OCI-M1 (cell line): Measurements from ENCODE around the gene TNFSF8.

ENCODE experiments used
- DNase-seq: peaks from one replicate; lab custom pipeline; 2025; lab: John Stamatoyannopoulos, UW

TNFSF8 gene

GRCh38 chr9:114905170-114905940 lies 25.0 kb downstream of the TNFSF8 start:
- DNase-seq, result no peak

GRCh38 chr9:114902786-114903524 lies 27.4 kb downstream of the TNFSF8 start:
- DNase-seq, result no peak

- DNase-seq, result no peak
These were observed 29.2 kb downstream of the TNFSF8 start for GRCh38 chr9:114900942-114901802.

- peak; percentile 5 for DNase-seq
These were observed 30.4 kb downstream of the TNFSF8 start for GRCh38 chr9:114899995-114900394.

GRCh38 chr9:114899461-114899860 lies 30.9 kb downstream of the TNFSF8 start:
- no peak for DNase-seq

- DNase-seq, result peak; percentile 16
These were observed 31.6 kb downstream of the TNFSF8 start for GRCh38 chr9:114898741-114899140.

GRCh38 chr9:114897196-114897595 lies 33.2 kb downstream of the TNFSF8 start:
- DNase-seq, result no peak

- no peak for DNase-seq
These were observed 34.0 kb downstream of the TNFSF8 start for GRCh38 chr9:114896344-114896743.

- no peak for DNase-seq
These were observed 34.8 kb downstream of the TNFSF8 start for GRCh38 chr9:114895521-114895991.

- DNase-seq, result peak; percentile 2
These were observed 35.6 kb downstream of the TNFSF8 start for GRCh38 chr9:114894609-114895433.

GRCh38 chr9:114894206-114894605 lies 36.2 kb downstream of the TNFSF8 start:
- no peak for DNase-seq

- no peak for DNase-seq
These were observed 37.0 kb downstream of the TNFSF8 start for GRCh38 chr9:114893221-114894010.

GRCh38 chr9:114889802-114890224 lies 40.6 kb downstream of the TNFSF8 start:
- no peak for DNase-seq

- no peak for DNase-seq
These were observed 41.8 kb downstream of the TNFSF8 start for GRCh38 chr9:114888607-114889006.

GRCh38 chr9:114887963-114888362 lies 42.4 kb downstream of the TNFSF8 start:
- no peak for DNase-seq

GRCh38 chr9:114884787-114885452 lies 45.5 kb downstream of the TNFSF8 start:
- DNase-seq, result no peak

GRCh38 chr9:114883709-114884108 lies 46.7 kb downstream of the TNFSF8 start:
- no peak for DNase-seq

- no peak for DNase-seq
These were observed 50.1 kb downstream of the TNFSF8 start for GRCh38 chr9:114880291-114880745.

GRCh38 chr9:114878879-114879564 lies 51.4 kb downstream of the TNFSF8 start:
- no peak for DNase-seq
